Activated effector memory CD4-positive, alpha-beta T cell treated with anti-CD3 and anti-CD28 coated beads, Interleukin-2, amount 50 U/mL, for 16 hours (primary cell): ENCODE results near the gene ZNF800.

Experiments used
- DNase-seq: peaks from one replicate; pipeline ENCODE4 v3.0.0-alpha.2; 2020

ZNF800 gene

GRCh38 chr7:127390817-127391590, 1.5 kb downstream of the ZNF800 start:
- DNase-seq: no peak

DNA sequence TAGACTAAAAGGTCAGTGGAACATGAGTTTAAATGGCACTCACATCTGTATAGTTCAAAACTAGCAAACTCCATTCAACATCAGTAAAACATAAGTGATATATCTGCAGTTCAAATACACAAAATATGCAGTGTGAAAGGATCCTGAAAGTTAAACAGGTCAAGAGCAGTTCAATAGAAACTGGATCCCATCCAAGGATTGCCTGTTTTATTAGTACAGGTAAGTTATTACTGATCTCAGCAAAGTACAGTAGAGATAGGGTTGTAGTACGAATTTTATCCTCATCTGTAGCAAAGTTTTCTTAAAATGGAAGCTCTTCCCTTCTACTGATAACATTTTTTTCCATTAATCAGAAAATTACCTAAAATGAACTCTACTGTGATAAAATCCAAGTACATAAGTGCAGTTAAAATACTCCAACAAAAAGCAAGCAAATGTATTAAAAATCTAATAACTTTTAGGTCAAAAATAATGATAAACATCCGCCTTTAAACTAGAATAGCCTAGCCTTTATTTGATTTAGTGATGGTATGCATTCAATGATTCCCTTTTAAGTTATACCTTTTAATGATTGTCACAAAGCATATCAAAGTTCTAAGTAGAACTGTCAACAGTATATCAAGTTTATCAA, 2.2 kb downstream of the ZNF800 start:
- DNase-seq: no peak

- DNase-seq: no peak
These were observed 3.2 kb downstream of the ZNF800 start for GRCh38 chr7:127389321-127389720.

GRCh38 chr7:127387974-127388373, 4.5 kb downstream of the ZNF800 start:
- no peak for DNase-seq

GRCh38 chr7:127383123-127383835, 9.2 kb downstream of the ZNF800 start:
- no peak for DNase-seq

DNA sequence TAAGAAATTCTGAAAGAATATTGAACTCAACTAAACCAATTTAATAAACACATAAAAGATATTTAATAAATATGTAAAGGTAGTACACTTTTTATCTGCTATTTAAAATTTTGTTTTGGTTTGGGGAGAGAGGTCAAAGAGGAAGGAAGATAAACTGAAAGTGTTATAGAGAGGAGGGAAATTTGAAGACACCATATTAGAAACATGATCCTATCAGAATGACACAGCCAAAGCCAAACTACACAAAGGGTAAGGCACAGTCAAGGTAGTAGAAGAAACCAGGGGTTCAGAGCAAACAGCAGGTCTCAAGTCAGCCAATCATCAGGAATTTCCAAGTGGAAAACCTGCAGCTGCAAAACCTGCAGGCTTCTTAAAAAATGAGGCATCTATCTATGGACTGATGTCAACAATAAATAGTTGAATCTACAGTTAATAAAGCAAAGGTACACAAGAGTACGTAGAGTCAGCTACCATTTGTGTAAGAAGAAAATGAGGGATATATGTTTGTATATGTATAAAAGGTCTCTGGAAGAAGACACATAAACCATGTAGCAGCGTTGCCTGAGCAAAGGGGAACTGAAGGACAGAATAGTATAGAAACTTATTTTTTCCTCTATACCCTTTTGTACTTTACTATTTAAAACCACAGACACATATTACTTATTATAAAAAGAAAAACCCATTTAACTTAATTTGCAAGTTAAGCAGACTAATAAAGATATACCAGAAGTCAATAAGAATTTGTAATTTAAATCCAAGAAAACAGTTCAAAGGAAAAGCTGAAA, 10.0 kb downstream of the ZNF800 start:
- DNase-seq: no peak

GRCh38 chr7:127380479-127380878, 12.0 kb downstream of the ZNF800 start:
- no peak for DNase-seq

DNA sequence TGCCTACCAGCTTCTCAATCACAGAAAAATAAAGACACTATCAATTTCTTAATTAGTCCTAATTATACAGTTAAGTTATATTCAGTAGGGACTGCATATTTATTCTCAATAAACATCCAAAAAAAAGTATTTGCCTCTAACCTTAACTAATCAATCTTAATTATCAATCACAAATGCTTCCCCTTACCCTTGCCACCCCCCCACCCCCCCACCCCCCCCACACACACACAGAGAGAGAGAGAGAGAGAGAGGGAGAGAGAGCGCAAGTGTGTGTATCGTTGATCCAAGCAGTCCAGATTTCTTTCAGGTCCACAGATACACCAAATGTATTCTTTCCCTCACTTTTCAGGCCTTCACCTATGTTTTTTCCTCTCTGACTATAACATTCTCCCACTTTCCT, 12.9 kb downstream of the ZNF800 start:
- DNase-seq: no peak

GRCh38 chr7:127378537-127378936, 14.0 kb downstream of the ZNF800 start:
- no peak for DNase-seq

DNA sequence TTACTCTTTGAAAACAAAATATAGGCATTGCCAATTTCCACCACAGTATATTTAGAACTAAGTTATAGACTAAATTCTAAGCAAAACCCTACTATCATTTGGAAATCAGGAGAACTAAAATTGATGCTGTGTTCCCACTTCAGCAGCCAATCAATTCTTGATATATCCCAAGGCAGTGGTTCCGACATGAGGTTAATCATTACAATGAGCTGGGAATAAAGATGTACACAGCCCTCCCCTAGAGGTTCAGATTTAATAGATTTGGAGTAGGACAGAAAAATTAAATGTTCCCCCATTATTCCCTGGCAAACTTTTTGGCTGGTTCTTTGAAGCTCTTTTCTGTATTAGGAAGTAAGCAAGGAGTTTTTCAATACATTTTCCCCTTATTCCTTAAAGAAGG, 15.1 kb downstream of the ZNF800 start:
- DNase-seq: no peak

DNA sequence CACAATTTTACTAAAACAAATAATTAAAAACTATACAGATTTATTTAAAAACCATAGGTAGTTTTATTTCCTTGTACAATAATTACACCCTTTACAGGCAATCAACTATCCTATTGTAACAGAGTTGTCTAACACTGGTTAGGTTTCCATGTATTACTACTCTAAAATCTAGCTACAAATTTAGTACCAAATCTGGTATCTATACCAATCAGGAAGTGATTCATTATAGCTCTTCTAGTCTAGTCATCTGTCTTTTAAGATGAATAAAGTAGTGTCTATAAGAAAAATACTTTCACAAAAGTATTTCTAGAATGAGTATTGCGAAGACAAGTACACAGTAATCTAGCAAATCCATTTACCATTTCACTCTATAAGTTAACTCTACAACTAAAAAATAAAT, 16.9 kb downstream of the ZNF800 start:
- DNase-seq: no peak

DNA sequence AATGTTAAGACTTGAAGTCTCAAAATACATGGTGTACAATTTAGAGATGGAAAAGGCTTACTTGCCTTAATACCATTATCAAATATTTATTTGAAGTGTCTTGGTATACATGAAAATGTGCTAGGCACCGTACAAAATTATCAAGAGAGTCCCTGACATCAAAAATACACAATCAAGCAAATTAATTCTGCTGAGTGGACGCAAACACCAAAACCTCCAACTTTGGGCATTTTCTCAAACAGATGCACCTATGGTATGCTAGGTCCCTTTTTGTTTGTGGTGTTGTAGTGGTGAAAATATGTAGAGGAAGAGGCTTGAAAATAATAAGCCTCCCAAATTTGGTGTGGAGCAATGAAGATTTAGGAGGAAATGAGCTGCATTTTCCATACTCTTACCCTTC, 24.8 kb downstream of the ZNF800 start:
- no peak for DNase-seq

DNA sequence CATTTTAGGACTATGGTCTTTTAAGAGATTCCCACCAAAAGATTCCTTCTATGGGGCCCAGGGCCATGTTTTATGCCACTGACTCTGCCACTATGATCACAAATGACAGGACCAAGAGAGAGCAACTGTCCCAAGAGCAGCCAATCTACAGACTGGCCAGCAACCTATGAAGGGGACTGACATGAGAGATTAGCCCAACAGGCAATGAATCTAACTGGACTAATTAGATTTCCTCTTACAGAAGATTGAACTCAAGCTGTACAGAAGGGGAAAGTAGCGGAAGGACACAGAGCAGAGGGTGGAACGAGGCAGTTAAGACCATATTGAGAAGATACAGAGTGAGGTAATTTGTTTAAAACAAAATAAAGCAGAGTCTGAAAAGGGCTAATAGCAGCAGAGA, 25.8 kb downstream of the ZNF800 start:
- DNase-seq: no peak

- no peak for DNase-seq
These were observed 26.6 kb downstream of the ZNF800 start for GRCh38 chr7:127365957-127366315.

DNA sequence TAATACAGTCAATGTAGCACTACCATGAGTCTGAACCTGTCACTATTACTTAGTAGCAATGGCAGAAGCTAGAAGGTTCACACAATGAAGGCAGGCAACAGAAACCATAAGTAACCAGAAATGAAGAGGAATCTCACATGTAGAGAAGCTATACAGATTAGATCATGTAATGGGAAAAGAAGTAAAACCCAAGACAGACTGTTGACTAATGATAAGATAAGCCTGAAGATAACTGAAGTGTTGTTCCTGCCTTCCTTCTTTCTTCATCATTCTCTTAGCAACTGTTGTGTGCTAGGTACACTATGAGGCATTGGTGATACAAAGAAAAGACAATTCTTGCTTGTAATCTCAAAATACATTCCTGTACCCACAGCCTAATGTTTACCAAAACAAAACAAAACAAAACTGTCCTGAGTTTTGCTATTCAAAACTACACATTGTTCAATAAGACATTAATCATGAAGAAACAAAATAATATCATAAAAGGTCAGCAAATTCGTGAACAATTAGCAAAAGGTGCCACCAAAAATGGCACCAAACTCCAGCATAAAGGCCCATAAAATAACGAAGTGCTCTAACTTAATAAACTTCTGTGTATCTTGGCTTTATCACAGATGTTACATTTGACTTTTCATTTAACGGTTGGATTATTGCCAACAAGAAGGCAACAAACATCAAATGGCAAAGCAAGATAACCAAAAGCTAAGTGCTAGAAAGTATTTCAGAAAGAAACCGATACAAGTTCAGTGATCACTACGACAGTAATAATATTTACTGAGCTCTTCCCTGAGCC, 27.1 kb downstream of the ZNF800 start:
- no peak for DNase-seq

GRCh38 chr7:127362364-127363027, 30.0 kb downstream of the ZNF800 start:
- no peak for DNase-seq

DNA sequence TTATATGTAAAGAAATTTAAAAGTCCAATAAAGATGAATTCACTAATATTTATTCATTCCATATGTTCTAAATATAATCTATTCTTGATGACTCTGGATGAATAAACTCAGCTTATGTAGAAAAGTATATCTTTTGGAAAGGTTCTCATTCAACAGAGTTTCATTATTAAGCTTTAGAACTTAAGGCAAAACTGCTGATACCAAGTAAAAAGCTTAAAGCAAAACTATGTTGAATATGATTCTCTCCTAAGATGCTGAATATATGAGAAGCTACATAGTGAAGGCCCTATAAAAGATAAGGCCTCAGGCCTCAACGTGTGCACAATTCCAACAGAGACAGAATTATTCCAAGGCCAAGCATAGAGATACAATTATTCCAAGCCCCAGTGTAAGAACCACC, 30.8 kb downstream of the ZNF800 start:
- no peak for DNase-seq

GRCh38 chr7:127359011-127359410, 33.5 kb downstream of the ZNF800 start:
- no peak for DNase-seq

DNA sequence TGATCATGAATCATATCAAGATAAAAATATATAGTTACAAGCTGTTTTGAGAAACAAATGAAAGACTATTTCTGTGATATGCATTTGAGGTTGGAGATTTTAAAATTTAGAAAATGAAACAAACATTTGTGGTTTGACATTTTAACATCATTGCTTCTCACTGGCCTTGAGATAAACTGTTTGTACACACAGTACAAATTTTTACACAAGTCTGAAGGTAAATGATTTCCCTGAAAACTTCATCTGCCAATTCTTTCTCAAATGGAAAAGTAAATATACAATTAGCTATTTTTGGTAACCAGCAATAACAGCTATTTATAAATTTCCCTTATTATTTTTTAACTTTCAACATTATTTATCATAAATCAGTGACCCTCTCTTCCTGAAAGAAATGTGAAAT, 38.6 kb downstream of the ZNF800 start:
- no peak for DNase-seq

DNA sequence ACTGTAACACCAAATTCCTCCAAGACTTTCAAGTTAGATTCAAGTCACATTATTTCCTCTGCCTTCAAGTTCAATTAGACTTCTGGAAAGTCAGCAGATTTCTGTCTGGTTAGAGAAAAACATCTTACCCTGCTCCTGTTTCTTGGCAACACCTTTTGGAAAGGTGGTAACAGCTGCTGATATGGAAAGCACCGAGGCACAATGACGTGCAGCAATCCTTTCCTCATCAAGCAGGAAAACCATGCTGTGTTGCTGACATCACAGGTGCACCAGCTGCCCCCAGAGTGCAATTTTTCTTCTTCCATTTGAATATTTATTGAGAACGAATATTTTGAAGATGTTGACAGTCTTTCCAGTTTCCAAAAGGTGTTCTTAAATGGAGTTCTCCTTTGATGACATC, 41.9 kb downstream of the ZNF800 start:
- DNase-seq: no peak

- DNase-seq: no peak
These were observed 42.6 kb downstream of the ZNF800 start for GRCh38 chr7:127349881-127350280.

DNA sequence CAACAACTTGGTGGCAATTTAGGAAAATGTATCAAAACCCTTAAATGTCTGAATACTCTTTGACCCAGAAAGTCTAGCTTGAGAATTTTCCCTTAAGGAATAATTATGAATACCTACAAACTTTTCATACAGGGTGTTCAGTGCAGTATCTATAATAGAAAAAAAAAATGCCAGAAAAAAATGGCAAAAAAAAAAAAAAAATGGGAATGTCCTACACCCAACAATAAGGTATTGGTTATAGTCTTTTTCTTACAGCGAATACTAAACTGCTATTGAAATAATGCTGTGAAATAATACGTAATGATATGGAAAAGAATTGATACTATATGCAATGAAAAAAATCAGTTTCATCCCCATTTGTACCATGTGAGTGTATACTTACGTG, 44.3 kb downstream of the ZNF800 start:
- no peak for DNase-seq
